T-helper 2 cell (primary cell): ENCODE measurements around the gene APOC4.
"Not testable (repeated sequence)": the region's sequence is repeated elsewhere in the genome, so short reads cannot be mapped to it uniquely, and the experiment has no call there.

Experiments used
- DNase-seq, 5 experiments: peaks; one replicate each; pipeline versions ENCODE4 v3.0.0 to v3.0.0-alpha.2; 2012 to 2022

The APOC4 gene

GRCh38 chr19:44924243-44924725 lies 17.8 kb upstream of the APOC4 start:
- DNase-seq: no peak

- no peak for DNase-seq
Observed at GRCh38 chr19:44925114-44925891, 16.7 kb upstream of the APOC4 start.

- not testable (repeated sequence) for DNase-seq
Observed at GRCh38 chr19:44926245-44927077, 15.6 kb upstream of the APOC4 start.

DNA sequence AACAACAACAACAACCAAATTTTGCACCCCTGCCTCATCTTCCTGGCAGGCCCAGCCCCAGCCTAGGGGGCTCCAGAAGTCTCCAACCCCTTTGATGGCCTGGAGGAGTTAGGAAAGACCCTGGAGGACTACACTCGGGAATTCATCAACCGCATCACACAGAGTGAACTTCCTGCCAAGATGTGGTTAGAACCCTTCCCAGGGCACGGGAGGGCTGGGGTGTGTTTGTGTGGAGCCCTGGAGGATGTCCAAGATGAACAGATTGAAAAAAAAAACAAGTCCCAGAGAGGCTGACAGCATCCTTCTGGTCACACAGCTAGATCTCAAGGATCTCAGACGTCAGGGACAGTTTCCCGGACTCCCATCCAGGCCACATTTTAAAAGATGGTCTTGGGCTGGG lies 14.3 kb upstream of the APOC4 start:
- DNase-seq: no peak

GRCh38 chr19:44930088-44930487 lies 11.9 kb upstream of the APOC4 start:
- DNase-seq: no peak

GRCh38 chr19:44931541-44931940 lies 10.5 kb upstream of the APOC4 start:
- DNase-seq: no peak

- no peak for DNase-seq
Observed at GRCh38 chr19:44939668-44940067, 2.4 kb upstream of the APOC4 start.

GRCh38 chr19:44943801-44944249 lies 1.8 kb downstream of the APOC4 start:
- no peak for DNase-seq

- DNase-seq: no peak
Observed at GRCh38 chr19:44947041-44947581, 5.1 kb downstream of the APOC4 start.

DNA sequence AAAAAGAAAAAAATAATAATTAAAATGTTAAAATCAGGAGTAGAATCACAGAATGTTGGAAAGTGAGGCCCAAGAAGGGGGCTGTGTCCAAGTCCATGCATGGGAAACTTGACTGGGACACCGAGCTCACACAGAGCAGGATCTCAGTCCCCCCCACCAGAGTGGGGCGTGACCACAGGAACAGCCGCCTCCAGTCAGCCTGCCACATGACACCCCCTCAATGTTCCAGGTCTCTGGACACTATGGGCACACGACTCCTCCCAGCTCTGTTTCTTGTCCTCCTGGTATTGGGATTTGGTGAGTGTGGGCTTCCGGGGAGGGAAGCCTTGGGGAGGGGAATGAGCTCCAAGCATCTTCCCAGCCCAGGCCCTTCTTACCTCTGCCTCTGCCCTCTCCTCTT lies 6.2 kb downstream of the APOC4 start:
- no peak for DNase-seq

- DNase-seq: no peak
Observed at GRCh38 chr19:44948763-44949374, 6.8 kb downstream of the APOC4 start.

- no peak for DNase-seq
Observed at GRCh38 chr19:44949550-44949949, 7.5 kb downstream of the APOC4 start.

- peak in 4 of 5 experiments; percentile 29 to 74 (median 48) for DNase-seq
Observed at GRCh38 chr19:44951179-44952159, 9.4 kb downstream of the APOC4 start.

GRCh38 chr19:44954278-44954648 lies 12.2 kb downstream of the APOC4 start:
- DNase-seq: no peak

- DNase-seq: peak; percentile 93 to 98 (median 96)
Observed at GRCh38 chr19:44954649-44955504, 12.8 kb downstream of the APOC4 start, which contains the start of gene CLPTM1. Gene CLPTM1 (plus strand): TSS chr19:44955380. CDS start chr19:44955396, 16 bp downstream.

DNA sequence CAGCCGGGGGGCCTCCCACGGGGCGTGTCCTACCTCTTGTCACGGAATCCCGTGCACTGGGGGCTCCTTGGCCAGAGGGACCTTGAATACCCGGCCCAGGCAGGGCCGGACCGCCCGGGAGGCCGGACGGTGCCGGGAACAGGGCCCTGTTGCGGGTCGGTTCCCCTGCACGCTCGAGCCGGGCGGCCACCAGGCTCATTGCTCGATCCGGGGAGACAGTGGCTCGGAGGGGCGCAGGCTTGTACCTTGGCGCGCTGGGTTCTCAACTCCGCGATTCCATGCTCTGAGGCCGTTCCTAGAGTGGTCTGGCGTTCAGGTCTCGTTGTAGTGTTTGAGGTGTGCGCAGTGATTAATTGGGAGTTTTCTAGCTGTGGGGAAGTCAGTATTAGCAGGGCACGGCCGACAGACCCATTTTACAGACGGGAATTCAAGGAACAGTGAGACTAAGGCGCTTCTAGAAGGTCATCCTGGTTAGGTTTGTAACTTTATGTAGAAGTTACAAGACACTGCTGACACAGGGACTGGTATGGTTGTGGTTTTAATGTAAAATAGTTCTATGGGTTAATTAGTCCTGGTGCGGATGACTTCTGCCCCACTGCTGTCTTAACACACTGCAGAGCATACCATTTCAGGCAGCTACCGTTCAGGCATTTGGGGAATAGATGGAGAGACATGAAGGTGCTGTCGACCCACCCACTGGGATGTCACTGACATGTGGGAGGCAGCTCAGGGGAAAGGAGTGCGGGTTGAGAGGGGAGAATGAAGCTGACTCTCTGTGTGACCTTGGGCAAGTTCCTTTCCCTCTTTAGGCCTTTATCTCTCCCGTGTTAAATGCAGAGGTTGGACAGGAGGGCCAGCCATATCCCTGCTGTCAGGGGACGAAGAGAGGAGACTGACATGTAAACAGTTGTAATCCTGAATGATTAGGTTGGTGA lies 13.7 kb downstream of the APOC4 start:
- no peak for DNase-seq

GRCh38 chr19:44957526-44957925 lies 15.5 kb downstream of the APOC4 start:
- DNase-seq: no peak

DNA sequence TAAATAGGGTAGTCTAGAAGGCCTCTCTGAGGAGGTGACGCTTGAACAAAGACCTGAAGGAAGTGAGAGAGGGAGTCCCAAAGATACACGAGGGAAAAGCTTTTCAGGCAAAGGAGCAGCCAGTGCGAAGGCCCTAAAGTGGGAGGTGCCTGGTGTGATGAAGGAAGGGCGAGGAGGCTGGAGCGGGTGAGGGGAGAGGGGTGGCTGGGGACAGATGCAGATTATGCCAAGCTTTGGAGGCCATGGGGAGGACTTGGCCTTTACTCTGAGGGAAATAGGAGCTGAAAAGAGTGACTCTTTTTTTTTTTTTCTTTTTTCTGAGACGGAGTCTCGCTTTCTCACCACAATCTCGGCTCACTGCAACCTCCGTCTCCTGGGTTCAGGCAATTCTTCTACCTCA lies 16.1 kb downstream of the APOC4 start:
- no peak for DNase-seq

GRCh38 chr19:44959691-44960090 lies 17.7 kb downstream of the APOC4 start:
- no peak for DNase-seq
